ENCODE results near the gene RASA3.

Gene RASA3

DNA sequence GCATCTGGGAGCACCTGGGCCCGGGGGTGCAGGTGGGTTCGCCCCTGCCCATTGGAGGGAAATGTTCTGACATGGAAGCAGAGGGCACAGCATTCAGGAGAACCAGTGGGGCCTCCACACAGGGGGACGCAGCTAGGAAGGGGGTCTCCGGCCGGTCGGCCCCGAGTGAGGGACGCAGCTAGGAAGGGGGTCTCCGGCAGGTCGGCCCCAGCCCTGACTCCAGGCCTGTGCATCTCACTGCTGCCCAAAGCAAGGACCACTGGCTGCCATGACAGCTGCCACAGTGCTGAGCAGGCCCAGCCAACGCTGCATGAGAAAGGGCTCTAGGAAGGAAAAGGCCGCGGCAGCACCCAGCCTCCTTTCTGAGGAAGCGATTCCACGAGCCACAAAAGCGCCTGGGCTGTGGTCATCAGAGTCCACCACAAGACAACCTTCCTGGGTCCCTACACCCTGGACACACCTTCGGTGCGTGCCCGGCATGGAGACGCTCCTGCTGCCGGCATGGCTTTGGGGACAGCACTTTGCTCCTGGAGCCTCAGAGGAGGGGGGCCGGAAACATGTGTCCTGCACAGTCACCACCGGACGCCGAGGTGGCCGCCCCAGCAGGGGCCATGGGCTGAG lies 9.7 kb downstream of the RASA3 start:
- H3K9ac ChIP-seq (ENCODE audit: low read depth, low read length): no peak overlapping the region
- no peak overlapping the region for H3K4me3 ChIP-seq (ENCODE audit: low read depth in 1 of 2, low read length in 2 of 2)
- H3K36me3 ChIP-seq (ENCODE audit: insufficient read depth, low read length): peaks cover 9% of the 10 kb centered on the region
- H3K4me2 ChIP-seq (ENCODE audit: insufficient read depth, low read length): no peak overlapping the region
- peaks cover 87% of the 10 kb centered on the region for H3K79me2 ChIP-seq (ENCODE audit: insufficient read depth, low read length)
- H4K20me1 ChIP-seq (ENCODE audit: insufficient read depth, low read length): peaks cover 78% of the 10 kb centered on the region
- TF ChIP-seq, protein P1, sequence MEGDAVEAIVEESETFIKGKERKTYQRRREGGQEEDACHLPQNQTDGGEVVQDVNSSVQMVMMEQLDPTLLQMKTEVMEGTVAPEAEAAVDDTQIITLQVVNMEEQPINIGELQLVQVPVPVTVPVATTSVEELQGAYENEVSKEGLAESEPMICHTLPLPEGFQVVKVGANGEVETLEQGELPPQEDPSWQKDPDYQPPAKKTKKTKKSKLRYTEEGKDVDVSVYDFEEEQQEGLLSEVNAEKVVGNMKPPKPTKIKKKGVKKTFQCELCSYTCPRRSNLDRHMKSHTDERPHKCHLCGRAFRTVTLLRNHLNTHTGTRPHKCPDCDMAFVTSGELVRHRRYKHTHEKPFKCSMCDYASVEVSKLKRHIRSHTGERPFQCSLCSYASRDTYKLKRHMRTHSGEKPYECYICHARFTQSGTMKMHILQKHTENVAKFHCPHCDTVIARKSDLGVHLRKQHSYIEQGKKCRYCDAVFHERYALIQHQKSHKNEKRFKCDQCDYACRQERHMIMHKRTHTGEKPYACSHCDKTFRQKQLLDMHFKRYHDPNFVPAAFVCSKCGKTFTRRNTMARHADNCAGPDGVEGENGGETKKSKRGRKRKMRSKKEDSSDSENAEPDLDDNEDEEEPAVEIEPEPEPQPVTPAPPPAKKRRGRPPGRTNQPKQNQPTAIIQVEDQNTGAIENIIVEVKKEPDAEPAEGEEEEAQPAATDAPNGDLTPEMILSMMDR (IDR thresholded peaks at IDR 0.05; ENCODE audit: borderline replicate concordance, extremely low read depth, low read length, poor library complexity, severe bottlenecking): no peak
- TF ChIP-seq EZH2 (IDR thresholded peaks at IDR 0.05; ENCODE audit: borderline replicate concordance, low read depth, low read length, severe bottlenecking): no peak
- H2AFZ ChIP-seq (ENCODE audit: low read depth, low read length): no peak overlapping the region
- H3K27ac ChIP-seq (ENCODE audit: low read length): 0 out of 2 replicates have a peak overlapping the region, but pooled peaks have one; percentile 19
- ATAC-seq (ENCODE audit: insufficient read depth, low read depth): no peak
- no peaks in the 10 kb centered on the region for H3K27me3 ChIP-seq (ENCODE audit: insufficient read depth, low read length, poor library complexity)
- peaks cover 16% of the 10 kb centered on the region for H3K4me1 ChIP-seq (ENCODE audit: insufficient read depth, low read length)
- H3K9me3 ChIP-seq (ENCODE audit: insufficient read depth, low read length, severe bottlenecking): no peaks in the 10 kb centered on the region
- DNase-seq: no peak

GRCh38 chr13:114122127-114122511 lies 10.3 kb downstream of the RASA3 start:
- Histone ChIP-seq H3K36me3 (ENCODE audit: insufficient read depth, low read length) (peaks cover 14% of the 10 kb centered on the region), H3K4me3 (ENCODE audit: low read depth in 1 of 2, low read length in 2 of 2) (no peak overlapping the region), H4K20me1 (ENCODE audit: insufficient read depth, low read length) (peaks cover 78% of the 10 kb centered on the region), H3K27ac (ENCODE audit: low read length) (no peak overlapping the region), H3K9me3 (ENCODE audit: insufficient read depth, low read length, severe bottlenecking) (no peaks in the 10 kb centered on the region), H3K4me2 (ENCODE audit: insufficient read depth, low read length) (no peak overlapping the region), H3K4me1 (ENCODE audit: insufficient read depth, low read length) (peaks cover 12% of the 10 kb centered on the region), H2AFZ (ENCODE audit: low read depth, low read length) (no peak overlapping the region), H3K27me3 (ENCODE audit: insufficient read depth, low read length, poor library complexity) (no peaks in the 10 kb centered on the region), H3K9ac (ENCODE audit: low read depth, low read length) (no peak overlapping the region), H3K79me2 (ENCODE audit: insufficient read depth, low read length) (peaks cover 87% of the 10 kb centered on the region)
- TF ChIP-seq, protein P1 (IDR thresholded peaks at IDR 0.05; ENCODE audit: borderline replicate concordance, extremely low read depth, low read length, poor library complexity, severe bottlenecking): no peak
- TF ChIP-seq EZH2 (IDR thresholded peaks at IDR 0.05; ENCODE audit: borderline replicate concordance, low read depth, low read length, severe bottlenecking): no peak
- DNase-seq (no peak), ATAC-seq (ENCODE audit: insufficient read depth, low read depth) (no peak)

GRCh38 chr13:114121496-114122126 lies 10.8 kb downstream of the RASA3 start:
- H4K20me1 ChIP-seq (ENCODE audit: insufficient read depth, low read length): peaks cover 76% of the 10 kb centered on the region
- peaks cover 13% of the 10 kb centered on the region for H3K4me1 ChIP-seq (ENCODE audit: insufficient read depth, low read length)

More at GRCh38 chr13:114121496-114122126, 10.8 kb downstream of the RASA3 start:
- no peak for ATAC-seq (ENCODE audit: insufficient read depth, low read depth)
- Histone ChIP-seq H3K36me3 (ENCODE audit: insufficient read depth, low read length) (peaks cover 14% of the 10 kb centered on the region), H3K4me2 (ENCODE audit: insufficient read depth, low read length) (no peak overlapping the region), H2AFZ (ENCODE audit: low read depth, low read length) (no peak overlapping the region), H3K27ac (ENCODE audit: low read length) (no peak overlapping the region), H3K79me2 (ENCODE audit: insufficient read depth, low read length) (peaks cover 86% of the 10 kb centered on the region), H3K9ac (ENCODE audit: low read depth, low read length) (no peak overlapping the region), H3K9me3 (ENCODE audit: insufficient read depth, low read length, severe bottlenecking) (no peaks in the 10 kb centered on the region), H3K27me3 (ENCODE audit: insufficient read depth, low read length, poor library complexity) (no peaks in the 10 kb centered on the region), H3K4me3 (ENCODE audit: low read depth in 1 of 2, low read length in 2 of 2) (no peak overlapping the region)
- TF ChIP-seq EZH2 (IDR thresholded peaks at IDR 0.05; ENCODE audit: borderline replicate concordance, low read depth, low read length, severe bottlenecking): no peak
- TF ChIP-seq, protein P1 (IDR thresholded peaks at IDR 0.05; ENCODE audit: borderline replicate concordance, extremely low read depth, low read length, poor library complexity, severe bottlenecking): no peak
- DNase-seq: no peak

Data from DND-41 (cell line).